ENCODE results near the gene C3orf20. TPM values are rescaled to one million over a fixed set of nuclear protein-coding genes. Genes with fewer than 3 reads are reported as not detected.

Gene C3orf20
- total and polyA plus RNA-seq, 2 of the 13 experiments (the other 11 are each of a cell fraction or from before 2014, with no cell fraction given), result 0.03 to 0.04 TPM

DNA sequence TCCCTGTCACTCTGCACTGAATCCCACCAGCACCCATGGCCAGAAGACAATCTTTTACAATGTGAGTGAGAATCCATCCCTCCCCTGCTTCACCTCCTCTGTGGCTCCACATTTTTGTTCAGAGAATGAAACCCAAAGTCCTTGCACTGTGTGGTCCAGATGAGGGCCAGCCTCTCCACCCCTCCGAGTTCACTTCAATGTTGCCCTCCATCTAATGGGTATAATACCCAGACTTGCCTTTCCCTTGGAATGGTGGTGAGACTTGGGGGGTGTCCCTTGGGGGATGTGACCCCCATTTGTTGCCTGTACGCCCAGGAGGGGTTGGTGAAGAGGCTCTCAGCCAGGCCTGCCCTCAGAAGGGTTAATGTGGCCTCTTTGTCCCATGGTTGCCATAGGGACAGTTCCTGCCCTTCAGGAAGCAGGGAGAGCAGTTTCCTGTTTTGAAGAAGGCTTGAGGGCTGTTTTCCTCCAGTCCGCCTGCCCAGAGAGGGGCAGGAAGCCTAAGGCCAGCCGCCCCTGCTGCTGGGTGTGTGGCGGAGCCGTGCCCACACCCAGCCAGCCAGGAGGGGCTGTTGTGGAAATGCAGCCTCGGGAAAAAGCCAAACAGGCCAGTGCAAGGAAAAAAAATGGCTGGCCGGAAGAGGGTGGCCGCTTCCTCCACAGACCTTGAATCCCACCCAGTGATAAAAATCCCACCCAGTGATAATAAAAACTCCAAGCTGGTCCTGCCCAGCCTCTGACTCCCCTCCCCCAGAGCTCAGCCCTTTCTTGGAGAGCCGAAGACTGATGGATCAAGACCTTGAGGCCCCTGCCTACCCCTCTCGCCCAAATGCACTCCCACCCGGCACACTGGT, 129.3 kb downstream of the C3orf20 start (continued):
- TF ChIP-seq HMGXB4 (CRISPR knock-in tag; IDR thresholded peaks at IDR 0.05; ENCODE audit: borderline replicate concordance in 1 of 2, low read depth in 1 of 2) (0 out of 4 replicates have a peak, but pooled peaks of 1 of the 2 experiments have one; percentile 2), ZMYM4 (CRISPR knock-in tag; IDR thresholded peaks at IDR 0.05) (no peak), ZKSCAN8 (CRISPR knock-in tag; IDR thresholded peaks at IDR 0.05; ENCODE audit: borderline replicate concordance) (no peak), IRX3 (CRISPR knock-in tag; IDR thresholded peaks at IDR 0.05; ENCODE audit: borderline replicate concordance, low read depth) (no peak), ZNF547 (CRISPR knock-in tag; IDR thresholded peaks at IDR 0.05) (no peak), ZSCAN21 (CRISPR knock-in tag; IDR thresholded peaks at IDR 0.05; ENCODE audit: borderline replicate concordance) (0 out of 2 replicates have a peak, but pooled peaks have one; percentile 21), FOXO1 (CRISPR knock-in tag; IDR thresholded peaks at IDR 0.05) (no peak), GABPB1 (CRISPR knock-in tag; IDR thresholded peaks at IDR 0.05) (peak; percentile 48), ZFP37 (CRISPR knock-in tag; IDR thresholded peaks at IDR 0.05; ENCODE audit: borderline replicate concordance) (no peak), SAP130 (CRISPR knock-in tag; IDR thresholded peaks at IDR 0.05; ENCODE audit: low read depth) (peak; percentile 7; the same call in 1 of the 2 replicates), TIGD3 (CRISPR knock-in tag; IDR thresholded peaks at IDR 0.05; ENCODE audit: borderline replicate concordance) (no peak), PAXIP1 (CRISPR knock-in tag; conservative IDR thresholded peaks at IDR 0.05) (0 out of 2 replicates have a peak, but pooled peaks have one; percentile 6), RFX1 (IDR thresholded peaks at IDR 0.05) (peak; percentile 69)

All from HepG2 (cell line).